Measurements from ENCODE around the gene C12orf42. TPM values are rescaled to one million over a fixed set of nuclear protein-coding genes. Genes with fewer than 3 reads are reported as not detected.

C12orf42 gene
- total RNA-seq, 1 experiment from 2014 or later = 0.37 TPM

DNA sequence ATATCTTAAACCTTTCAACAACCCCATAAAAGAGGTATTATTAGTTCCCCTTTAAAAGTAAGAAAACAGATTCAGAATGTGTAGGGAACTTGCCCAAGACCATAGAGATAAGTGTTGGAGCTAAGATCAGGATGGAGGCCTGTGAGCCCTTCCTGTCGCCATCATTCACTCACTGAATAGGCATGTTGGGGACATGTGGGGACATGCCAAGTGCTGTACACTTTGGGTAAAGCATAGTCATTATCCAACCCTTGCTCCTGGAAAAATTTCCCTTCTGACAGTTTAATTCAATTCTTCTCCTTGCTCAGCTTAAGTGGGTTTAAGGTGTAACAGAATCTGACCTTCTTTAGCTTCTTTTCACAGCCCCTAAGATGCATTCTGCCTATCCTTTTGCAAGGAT, 28.0 kb upstream of the C12orf42 start (continued):
- TF ChIP-seq MAX (CRISPR knock-in tag; IDR thresholded peaks at IDR 0.05) (no peak), TEAD4 (CRISPR knock-in tag; IDR thresholded peaks at IDR 0.05) (no peak), ERG (CRISPR knock-in tag; IDR thresholded peaks at IDR 0.05) (no peak), SMAD3 (CRISPR knock-in tag; IDR thresholded peaks at IDR 0.05; ENCODE audit: borderline replicate concordance) (no peak)

GRCh38 chr12:103520686-103521215, 25.0 kb upstream of the C12orf42 start:
- Mint-ChIP-seq H3K27me3 (ENCODE audit: low read depth) (no peaks in the 10 kb centered on the region), H3K4me3 (no peak overlapping the region), H3K4me1 (no peaks in the 10 kb centered on the region), H3K36me3 (no peaks in the 10 kb centered on the region), H3K27ac (no peak overlapping the region), H3K9me3 (no peaks in the 10 kb centered on the region)
- DNase-seq (ENCODE audit: low spot score) (no peak), ATAC-seq (no peak)
- ChIA-PET CTCF (no interaction called here), POLR2A (no interaction called here)
- TF ChIP-seq E2F5 (CRISPR knock-in tag; IDR thresholded peaks at IDR 0.05) (no peak), NR2C2 (CRISPR knock-in tag; IDR thresholded peaks at IDR 0.05) (no peak), TP53 (CRISPR knock-in tag; IDR thresholded peaks at IDR 0.05) (no peak), ATF6 (CRISPR knock-in tag; IDR thresholded peaks at IDR 0.05) (no peak), MXD4 (CRISPR knock-in tag; IDR thresholded peaks at IDR 0.05; ENCODE audit: borderline replicate concordance) (no peak), NFATC4 (CRISPR knock-in tag; IDR thresholded peaks at IDR 0.05) (no peak), NFYB (CRISPR knock-in tag; conservative IDR thresholded peaks at IDR 0.05; ENCODE audit: low read depth) (no peak), ZBTB21 (CRISPR knock-in tag; IDR thresholded peaks at IDR 0.05; ENCODE audit: borderline replicate concordance) (no peak), MAX (CRISPR knock-in tag; IDR thresholded peaks at IDR 0.05) (no peak), IRF2 (CRISPR knock-in tag; IDR thresholded peaks at IDR 0.05; ENCODE audit: borderline replicate concordance, low read depth) (no peak), NFE2L1 (CRISPR knock-in tag; IDR thresholded peaks at IDR 0.05) (no peak), ZNF532 (CRISPR knock-in tag; IDR thresholded peaks at IDR 0.05; ENCODE audit: borderline replicate concordance) (no peak), ZNF232 (CRISPR knock-in tag; IDR thresholded peaks at IDR 0.05) (no peak), USF2 (CRISPR knock-in tag; IDR thresholded peaks at IDR 0.05) (no peak), NR3C1 (CRISPR knock-in tag; conservative IDR thresholded peaks at IDR 0.05; ENCODE audit: low read depth) (no peak), CDX4 (CRISPR knock-in tag; IDR thresholded peaks at IDR 0.05; ENCODE audit: borderline replicate concordance) (no peak), ZNF425 (CRISPR knock-in tag; conservative IDR thresholded peaks at IDR 0.05) (no peak), ZNF416 (CRISPR knock-in tag; IDR thresholded peaks at IDR 0.05) (no peak)
- TF ChIP-seq, protein P1, sequence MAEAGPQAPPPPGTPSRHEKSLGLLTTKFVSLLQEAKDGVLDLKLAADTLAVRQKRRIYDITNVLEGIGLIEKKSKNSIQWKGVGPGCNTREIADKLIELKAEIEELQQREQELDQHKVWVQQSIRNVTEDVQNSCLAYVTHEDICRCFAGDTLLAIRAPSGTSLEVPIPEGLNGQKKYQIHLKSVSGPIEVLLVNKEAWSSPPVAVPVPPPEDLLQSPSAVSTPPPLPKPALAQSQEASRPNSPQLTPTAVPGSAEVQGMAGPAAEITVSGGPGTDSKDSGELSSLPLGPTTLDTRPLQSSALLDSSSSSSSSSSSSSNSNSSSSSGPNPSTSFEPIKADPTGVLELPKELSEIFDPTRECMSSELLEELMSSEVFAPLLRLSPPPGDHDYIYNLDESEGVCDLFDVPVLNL (CRISPR knock-in tag; IDR thresholded peaks at IDR 0.05; ENCODE audit: borderline replicate concordance, low read depth) = no peak
